DND-41 (cell line): Measurements from ENCODE around the gene AGRN.
"Not testable (repeated sequence)": the region's sequence is repeated elsewhere in the genome, so short reads cannot be mapped to it uniquely, and the experiment has no call there.

Experiments used
- ATAC-seq: fragments of 200-7000 bp; cut with Tn5 transposase; 3 replicates; pipeline ENCODE4 v1.9.1; 2021; ENCODE audit warnings: low read depth; ENCODE audit not compliant: insufficient read depth
- DNase-seq: peaks from one replicate; pipeline ENCODE4 v3.0.0-alpha.2; 2020
- H2AFZ ChIP-seq: 2 replicates; pipeline ENCODE4 v1.6.0; 2012; ENCODE audit warnings: low read depth, low read length
- H3K27ac ChIP-seq: 2 replicates; pipeline ENCODE4 v1.5.1; 2012; ENCODE audit warnings: low read length, inconsistent platforms
- H3K27me3 ChIP-seq: fragments of 200-600 bp; sonication (generic); 2 replicates; pipeline ENCODE4 v1.6.0; 2012; ENCODE audit warnings: low read length, mild to moderate bottlenecking, inconsistent platforms; ENCODE audit not compliant: insufficient read depth, poor library complexity
- H3K36me3 ChIP-seq: 2 replicates; pipeline ENCODE4 v1.5.1; 2012; ENCODE audit warnings: low read length, inconsistent platforms; ENCODE audit not compliant: insufficient read depth
- H3K4me1 ChIP-seq: 2 replicates; pipeline ENCODE4 v1.5.1; 2012; ENCODE audit warnings: mild to moderate bottlenecking, low read length; ENCODE audit not compliant: insufficient read depth
- H3K4me2 ChIP-seq: 2 replicates; pipeline ENCODE4 v1.6.0; 2012; ENCODE audit warnings: mild to moderate bottlenecking, moderate library complexity, low read length, inconsistent platforms; ENCODE audit not compliant: insufficient read depth
- H3K4me3 ChIP-seq, 2 experiments: fragments of 200-600 bp in 1 of 2; shearing (Covaris generic) in 1 of 2; 2 replicates each; pipeline ENCODE4 v1.5.1; 2012 to 2016; ENCODE audit warnings: inconsistent platforms in 2 of 2, low read length in 2 of 2, mild to moderate bottlenecking in 2 of 2, low read depth in 1 of 2, moderate library complexity in 1 of 2
- H3K79me2 ChIP-seq: 2 replicates; pipeline ENCODE4 v1.6.0; 2012; ENCODE audit warnings: low read length, inconsistent platforms; ENCODE audit not compliant: insufficient read depth
- H3K9ac ChIP-seq: 2 replicates; pipeline ENCODE4 v1.6.0; 2012; ENCODE audit warnings: low read depth, mild to moderate bottlenecking, inconsistent platforms, low read length, moderate library complexity
- H3K9me3 ChIP-seq: 2 replicates; pipeline ENCODE4 v1.5.1; 2012; ENCODE audit warnings: low read length, moderate library complexity, mild to moderate bottlenecking, inconsistent platforms; ENCODE audit not compliant: insufficient read depth, severe bottlenecking
- H4K20me1 ChIP-seq: 2 replicates; pipeline ENCODE4 v1.6.0; 2012; ENCODE audit warnings: low read length; ENCODE audit not compliant: insufficient read depth
- CTCF ChIP-seq: IDR thresholded peaks from 2 replicates; pipeline ENCODE4 v1.5.1; 2012; ENCODE audit warnings: borderline replicate concordance, low read length, moderate library complexity, mild to moderate bottlenecking; ENCODE audit not compliant: poor library complexity, severe bottlenecking; ENCODE audit errors: extremely low read depth
- EZH2 ChIP-seq: IDR thresholded peaks from 3 replicates; pipeline ENCODE4 v1.6.1; 2012; ENCODE audit warnings: borderline replicate concordance, low read depth, mild to moderate bottlenecking, moderate library complexity, low read length, inconsistent platforms; ENCODE audit not compliant: severe bottlenecking

The AGRN gene

GRCh38 chr1:975896-976683 lies 43.8 kb upstream of the AGRN start:
- Histone ChIP-seq H3K4me2 (peak overlapping the region; percentile 90), H3K27ac (peak overlapping the region; percentile 36; the same call in 1 of the 2 replicates), H4K20me1 (peaks cover 6% of the 10 kb centered on the region), H3K36me3 (no peaks in the 10 kb centered on the region), H2AFZ (peak overlapping the region; percentile 78), H3K4me1 (peaks cover 15% of the 10 kb centered on the region), H3K9ac (peak overlapping the region; percentile 59), H3K27me3 (peaks cover 9% of the 10 kb centered on the region), H3K79me2 (no peaks in the 10 kb centered on the region), H3K4me3 (peak overlapping the region in 1 of 2 experiments; percentile 57; a peak in 2 of 4 replicates), H3K9me3 (no peaks in the 10 kb centered on the region)
- TF ChIP-seq CTCF (peak; percentile 66), EZH2 (peak; percentile 61)
- ATAC-seq (peak; percentile 88), DNase-seq (peak; percentile 68)

GRCh38 chr1:976791-977190 lies 43.1 kb upstream of the AGRN start:
- H3K79me2 ChIP-seq, H2AFZ ChIP-seq, H3K36me3 ChIP-seq, H4K20me1 ChIP-seq, DNase-seq, ATAC-seq, H3K9me3 ChIP-seq, H3K9ac ChIP-seq, H3K4me3 ChIP-seq, H3K27me3 ChIP-seq, H3K27ac ChIP-seq, H3K4me2 ChIP-seq: not testable (repeated sequence)
- H3K4me1 ChIP-seq = peaks cover 15% of the 10 kb centered on the region

GRCh38 chr1:978069-978834 lies 41.7 kb upstream of the AGRN start:
- Histone ChIP-seq H3K4me1 (peaks cover 15% of the 10 kb centered on the region), H3K4me3 (no peak overlapping the region), H3K27ac (no peak overlapping the region), H3K27me3 (peaks cover 9% of the 10 kb centered on the region), H3K4me2 (no peak overlapping the region), H3K9me3 (no peaks in the 10 kb centered on the region), H2AFZ (no peak overlapping the region), H3K36me3 (no peaks in the 10 kb centered on the region), H3K79me2 (no peaks in the 10 kb centered on the region), H4K20me1 (peaks cover 6% of the 10 kb centered on the region), H3K9ac (no peak overlapping the region)
- ATAC-seq = no peak
- TF ChIP-seq EZH2 = no peak
- TF ChIP-seq CTCF = no peak
- DNase-seq = no peak
